A549 (cell line): Measurements from ENCODE around the gene MYH9. TPM values are rescaled to one million over a fixed set of nuclear protein-coding genes. Genes with fewer than 3 reads are reported as not detected.

Experiments used
- ATAC-seq, 2 experiments: fragments of 200-7000 bp in 1 of 2; fragments of >200 bp in 1 of 2; cut with Nextera tagmentation in 1 of 2; cut with Tn5 transposase in 1 of 2; 3 replicates each; pipeline versions ENCODE4 v1.8.0 to v1.9.1; 2018 to 2020; ENCODE audit warnings: mild to moderate bottlenecking in 1 of 2, moderate library complexity in 1 of 2
- CTCF ChIA-PET: fragments of 300-600 bp; sonication (Branson Sonifier 250); formaldehyde crosslinking; extraction: SDS; loops from one replicate; lab custom pipeline; 2021; ENCODE audit warnings: antibody characterized with exemption, inconsistent platforms; lab: Yijun Ruan, JAX
- POLR2A ChIA-PET: fragments of 350-600 bp; formaldehyde crosslinking; extraction: SDS; loops from one replicate; lab custom pipeline; 2021; ENCODE audit warnings: antibody characterized with exemption, inconsistent platforms; lab: Yijun Ruan, JAX
- DNase-seq, 2 experiments: peaks; one replicate each; pipeline versions ENCODE4 v3.0.0 to v3.0.0-alpha.2; 2011 to 2016; ENCODE audit warnings: low read depth in 1 of 2, low spot score in 1 of 2
- FAIRE-seq: peaks from 2 replicates; lab custom pipeline; 2011; peaks lifted over from hg19 to GRCh38; lab: Jason Lieb, UNC
- H3K27ac ChIP-seq, 2 experiments: fragments of >200 bp; sonication (Bioruptor Twin); formaldehyde crosslinking; 3 replicates each; pipeline ENCODE4 v1.5.1; 2016 to 2017
- H3K4me1 ChIP-seq: fragments of >200 bp; sonication (Bioruptor Twin); formaldehyde crosslinking; 3 replicates; pipeline ENCODE4 v1.6.1; 2016
- H3K4me2 ChIP-seq: fragments of >200 bp; sonication (Bioruptor Twin); formaldehyde crosslinking; 3 replicates; pipeline ENCODE4 v1.6.1; 2016
- H3K4me3 ChIP-seq: fragments of >200 bp; sonication (Bioruptor Twin); formaldehyde crosslinking; 3 replicates; pipeline ENCODE4 v1.5.1; 2016
- H3K9me3 ChIP-seq: fragments of >200 bp; sonication (Bioruptor Twin); formaldehyde crosslinking; 3 replicates; pipeline ENCODE4 v1.6.1; 2016
- BHLHE40 ChIP-seq: IDR thresholded peaks from 2 replicates; pipeline ENCODE4 v1.6.1; 2012; ENCODE audit warnings: low read depth, low read length, inconsistent platforms
- CBX8 ChIP-seq: fragments of 200-600 bp; sonication (generic); IDR thresholded peaks from 2 replicates; pipeline ENCODE4 v1.6.1; 2016
- CHD2 ChIP-seq: fragments of 150-350 bp; IDR thresholded peaks from 2 replicates; pipeline ENCODE4 v1.6.1; 2014; ENCODE audit warnings: low read length; ENCODE audit not compliant: partially characterized antibody
- CHD4 ChIP-seq: fragments of 200-600 bp; sonication (generic); IDR thresholded peaks from 2 replicates; pipeline ENCODE4 v1.6.1; 2016; ENCODE audit warnings: antibody characterized with exemption, mild to moderate bottlenecking, borderline replicate concordance
- CTCF ChIP-seq: fragments of >200 bp; sonication (Bioruptor Twin); formaldehyde crosslinking; IDR thresholded peaks from 3 replicates; pipeline ENCODE4 v1.5.1; 2016
- EHMT2 ChIP-seq: fragments of 200-600 bp; sonication (generic); IDR thresholded peaks from 2 replicates; pipeline ENCODE4 v1.6.1; 2016; ENCODE audit warnings: antibody characterized with exemption, low read depth, mild to moderate bottlenecking, moderate library complexity
- ESRRA ChIP-seq: fragments of 150-350 bp; IDR thresholded peaks from 2 replicates; pipeline ENCODE4 v1.6.1; 2014; ENCODE audit warnings: mild to moderate bottlenecking, low read length, borderline replicate concordance
- HDAC2 ChIP-seq: fragments of 200-600 bp; sonication (generic); IDR thresholded peaks from 2 replicates; pipeline ENCODE4 v1.6.1; 2016
- HEYL ChIP-seq: fragments of 250-450 bp; sonication (Bioruptor Pico); IDR thresholded peaks from 2 replicates; pipeline ENCODE4 v1.8.0; 2021; ENCODE audit warnings: mild to moderate bottlenecking, moderate library complexity
- HOXA7 ChIP-seq: fragments of 250-450 bp; sonication (Bioruptor Pico); IDR thresholded peaks from 2 replicates; pipeline ENCODE4 v1.5.0; 2020; ENCODE audit warnings: mild to moderate bottlenecking, moderate library complexity
- HOXB13 ChIP-seq: fragments of 250-450 bp; sonication (Bioruptor Pico); IDR thresholded peaks from 2 replicates; pipeline ENCODE4 v1.5.0; 2020; ENCODE audit warnings: low read depth, mild to moderate bottlenecking, moderate library complexity
- KDM5A ChIP-seq: fragments of 200-600 bp; sonication (generic); IDR thresholded peaks from 2 replicates; pipeline ENCODE4 v1.6.1; 2016; ENCODE audit warnings: antibody characterized with exemption, mild to moderate bottlenecking
- MYC ChIP-seq: IDR thresholded peaks from 2 replicates; pipeline ENCODE4 v1.6.1; 2012; ENCODE audit warnings: mild to moderate bottlenecking, inconsistent platforms, low read length, improper control_type of control experiment, borderline replicate concordance
- NPAS2 ChIP-seq: fragments of 250-450 bp; sonication (Bioruptor Pico); IDR thresholded peaks from 2 replicates; pipeline ENCODE4 v1.8.0; 2022; ENCODE audit warnings: mild to moderate bottlenecking, moderate library complexity, borderline replicate concordance
- NR3C1 ChIP-seq: fragments of >200 bp; sonication (Bioruptor Twin); formaldehyde crosslinking; IDR thresholded peaks from 3 replicates; pipeline ENCODE4 v1.6.1; 2017
- PHF8 ChIP-seq: fragments of 200-600 bp; sonication (generic); IDR thresholded peaks from 2 replicates; pipeline ENCODE4 v1.6.1; 2016; ENCODE audit warnings: low read depth, mild to moderate bottlenecking, antibody characterized with exemption, moderate library complexity, borderline replicate concordance
- POLR2A ChIP-seq: IDR thresholded peaks from 2 replicates; pipeline ENCODE4 v1.6.1; 2012; ENCODE audit warnings: mild to moderate bottlenecking, low read length
- SMC3 ChIP-seq: fragments of >200 bp; sonication (Bioruptor Twin); formaldehyde crosslinking; IDR thresholded peaks from 3 replicates; pipeline ENCODE4 v1.6.1; 2018; ENCODE audit warnings: inconsistent platforms
- TP53 ChIP-seq: fragments of 250-450 bp; sonication (Bioruptor Pico); IDR thresholded peaks from 2 replicates; pipeline ENCODE4 v1.5.0; 2021; ENCODE audit warnings: mild to moderate bottlenecking, moderate library complexity
- USF2 ChIP-seq: fragments of 450-650 bp; IDR thresholded peaks from 2 replicates; pipeline ENCODE4 v1.6.1; 2014; ENCODE audit warnings: antibody characterized with exemption
- ZC3H11A ChIP-seq: fragments of 450-650 bp; IDR thresholded peaks from 2 replicates; pipeline ENCODE4 v1.6.1; 2014; ENCODE audit warnings: antibody characterized with exemption, mild to moderate bottlenecking
- ZFP36 ChIP-seq: fragments of 450-650 bp; IDR thresholded peaks from 2 replicates; pipeline ENCODE4 v1.6.1; 2014; ENCODE audit warnings: borderline replicate concordance; ENCODE audit not compliant: partially characterized antibody
- WGBS: methylation state at CpG from one replicate; pipeline ENCODE4 v1.1.6; 2017; ENCODE audit errors: missing lambda C conversion rate; 5-methylcytosine and 5-hydroxymethylcytosine counted together
- polyA plus RNA-seq, 4 experiments: library from polyadenylated mRNA; depleted of rRNA in 3 of 4; stranded (reverse); fragments of >200 nt; fragmentation: RNase III in 1 of 4; extraction: RNeasy Plus Mini Kit Qiagen cat#74134 plus additional on column Dnase treatment in 1 of 4; gene quantifications; 2 replicates in 3 of 4; 3 replicates in 1 of 4; pipeline ENCODE4 v1.2.3, GENCODE V29; 2011 to 2017
- TF ChIP-seq, protein P1 (sequence below): IDR thresholded peaks from 2 replicates; pipeline ENCODE4 v1.6.1; 2012
- TF ChIP-seq, protein P2 (sequence below): IDR thresholded peaks from 2 replicates; pipeline ENCODE4 v1.6.1; 2012
- TF ChIP-seq, protein P3 (sequence below): fragments of >200 bp; sonication (Bioruptor Twin); formaldehyde crosslinking; IDR thresholded peaks from 3 replicates; pipeline ENCODE4 v1.6.1; 2016

Gene MYH9
- polyA plus RNA-seq, 2 of the 4 experiments (the other 2 are of a cell fraction) = 92.1 to 158 TPM

- POLR2A ChIA-PET = interaction anchor here (1.6 kb wide), 1 partner anchor 27 kb away, joined by 4 read pairs; no protein-coding TSS in a partner anchor
These were observed 62.4 kb downstream of the MYH9 start for GRCh38 chr22:36325154-36326031.

GRCh38 chr22:36324414-36324813 is 63.4 kb downstream of the MYH9 start:
- H3K9me3 ChIP-seq = no peaks in the 10 kb centered on the region
- ATAC-seq (no peak), DNase-seq (no peak)
- WGBS = 88% methylated on average over 8 of the region's 11 CpGs
- H3K4me3 ChIP-seq = no peak overlapping the region
- CTCF ChIA-PET = interaction anchor here (0.8 to 3.1 kb wide), 4 partner anchors 9 to 146 kb away, joined by 3 to 9 read pairs (median 4); no protein-coding TSS in a partner anchor
- no peak overlapping the region for H3K4me2 ChIP-seq
- TF ChIP-seq, protein P1, sequence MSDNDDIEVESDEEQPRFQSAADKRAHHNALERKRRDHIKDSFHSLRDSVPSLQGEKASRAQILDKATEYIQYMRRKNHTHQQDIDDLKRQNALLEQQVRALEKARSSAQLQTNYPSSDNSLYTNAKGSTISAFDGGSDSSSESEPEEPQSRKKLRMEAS = no peak
- TF ChIP-seq POLR2A = no peak
- no peak for TF ChIP-seq KDM5A
- TF ChIP-seq ZFP36 = no peak
- no peak for TF ChIP-seq SMC3
- TF ChIP-seq HOXA7 (CRISPR knock-in tag) = no peak
- TF ChIP-seq ESRRA = no peak
- TF ChIP-seq NR3C1 = no peak
- no peak for TF ChIP-seq NPAS2 (CRISPR knock-in tag)
- TF ChIP-seq, all 56 proteins: peak for 0
- no peak for FAIRE-seq
- H3K4me1 ChIP-seq = peaks cover 49% of the 10 kb centered on the region
- H3K27ac ChIP-seq = peak overlapping the region in 1 of 2 experiments; percentile 99; a peak in 2 of 6 replicates
- POLR2A ChIA-PET = no interaction called here

More at GRCh38 chr22:36325154-36326031, 62.4 kb downstream of the MYH9 start:
- ATAC-seq (no peak), FAIRE-seq (no peak), DNase-seq (no peak)
- Histone ChIP-seq H3K9me3 (no peaks in the 10 kb centered on the region), H3K27ac (peak overlapping the region; percentile 58 to 99; a peak in 5 of 6 replicates), H3K4me3 (no peak overlapping the region), H3K4me2 (peak overlapping the region; percentile 23; the same call in 1 of the 3 replicates), H3K4me1 (peaks cover 58% of the 10 kb centered on the region)
- CTCF ChIA-PET = interaction anchor here (0.8 to 4.4 kb wide), 4 partner anchors 8 to 145 kb away, joined by 4 to 24 read pairs (median 6); no protein-coding TSS in a partner anchor
- no peak for TF ChIP-seq CHD4
- TF ChIP-seq, protein P2, sequence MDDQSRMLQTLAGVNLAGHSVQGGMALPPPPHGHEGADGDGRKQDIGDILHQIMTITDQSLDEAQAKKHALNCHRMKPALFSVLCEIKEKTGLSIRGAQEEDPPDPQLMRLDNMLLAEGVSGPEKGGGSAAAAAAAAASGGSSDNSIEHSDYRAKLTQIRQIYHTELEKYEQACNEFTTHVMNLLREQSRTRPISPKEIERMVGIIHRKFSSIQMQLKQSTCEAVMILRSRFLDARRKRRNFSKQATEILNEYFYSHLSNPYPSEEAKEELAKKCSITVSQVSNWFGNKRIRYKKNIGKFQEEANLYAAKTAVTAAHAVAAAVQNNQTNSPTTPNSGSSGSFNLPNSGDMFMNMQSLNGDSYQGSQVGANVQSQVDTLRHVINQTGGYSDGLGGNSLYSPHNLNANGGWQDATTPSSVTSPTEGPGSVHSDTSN = no peak
- TF ChIP-seq MYC = no peak
- TF ChIP-seq, protein P3, sequence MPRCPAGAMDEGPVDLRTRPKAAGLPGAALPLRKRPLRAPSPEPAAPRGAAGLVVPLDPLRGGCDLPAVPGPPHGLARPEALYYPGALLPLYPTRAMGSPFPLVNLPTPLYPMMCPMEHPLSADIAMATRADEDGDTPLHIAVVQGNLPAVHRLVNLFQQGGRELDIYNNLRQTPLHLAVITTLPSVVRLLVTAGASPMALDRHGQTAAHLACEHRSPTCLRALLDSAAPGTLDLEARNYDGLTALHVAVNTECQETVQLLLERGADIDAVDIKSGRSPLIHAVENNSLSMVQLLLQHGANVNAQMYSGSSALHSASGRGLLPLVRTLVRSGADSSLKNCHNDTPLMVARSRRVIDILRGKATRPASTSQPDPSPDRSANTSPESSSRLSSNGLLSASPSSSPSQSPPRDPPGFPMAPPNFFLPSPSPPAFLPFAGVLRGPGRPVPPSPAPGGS = no peak
- TF ChIP-seq HOXB13 (CRISPR knock-in tag) = no peak
- no peak for TF ChIP-seq BHLHE40
- TF ChIP-seq, protein P1 = no peak
- no peak for TF ChIP-seq PHF8
- no peak for TF ChIP-seq HEYL (CRISPR knock-in tag)
- WGBS = 72% methylated on average over 21 of the region's 27 CpGs

DNA sequence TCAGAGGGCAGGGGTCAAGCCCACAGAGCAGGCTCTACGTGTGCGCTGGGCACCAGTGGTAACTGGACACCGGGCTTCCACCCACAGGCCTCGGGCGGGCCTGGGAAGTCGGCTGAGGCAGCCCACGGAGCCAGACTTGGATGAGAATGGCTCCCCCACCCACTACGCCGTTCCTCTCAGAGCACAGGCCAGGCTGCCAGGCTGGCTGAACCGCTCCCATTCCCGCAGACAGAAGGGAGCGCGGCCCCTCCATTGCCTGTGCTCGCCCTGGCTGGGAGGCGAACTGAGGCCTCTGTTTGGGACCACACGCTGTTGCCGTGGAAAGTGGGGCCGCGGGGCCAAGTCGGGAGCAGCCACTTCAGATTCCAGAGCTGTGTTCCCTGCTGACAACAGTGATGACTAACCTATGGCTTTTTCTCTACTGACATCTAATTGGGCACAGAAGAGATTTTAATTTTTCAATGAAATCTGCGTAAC is 63.9 kb downstream of the MYH9 start:
- no peaks in the 10 kb centered on the region for H3K9me3 ChIP-seq
- peaks cover 43% of the 10 kb centered on the region for H3K4me1 ChIP-seq
- ChIA-PET POLR2A (no interaction called here), CTCF (interaction anchor here (0.8 to 3.1 kb wide), 4 partner anchors 9 to 147 kb away, joined by 3 to 17 read pairs (median 6); no protein-coding TSS in a partner anchor)
- DNase-seq (no peak), FAIRE-seq (no peak), ATAC-seq (no peak)
- peak overlapping the region in 1 of 2 experiments; percentile 99; a peak in 2 of 6 replicates for H3K27ac ChIP-seq
- no peak overlapping the region for H3K4me2 ChIP-seq
- WGBS = 88% methylated on average over 14 of the region's 21 CpGs
- H3K4me3 ChIP-seq = no peak overlapping the region
- TF ChIP-seq CTCF = no peak
- no peak for TF ChIP-seq CBX8
- TF ChIP-seq USF2 = no peak
- no peak for TF ChIP-seq ZC3H11A
- TF ChIP-seq EHMT2 = no peak
- no peak for TF ChIP-seq CHD2
- TF ChIP-seq TP53 (CRISPR knock-in tag) = no peak
- TF ChIP-seq SMC3 = no peak
- no peak for TF ChIP-seq HDAC2
- TF ChIP-seq, protein P1 = no peak
- TF ChIP-seq, protein P2 = no peak
